NCI-H1694 (cell line): ENCODE results near the gene NCBP1.
A peak's percentile ranks its signal among the peaks of the same experiment; 100 is the strongest.
"Not testable (repeated sequence)": the region's sequence is repeated elsewhere in the genome, so short reads cannot be mapped to it uniquely, and the experiment has no call there.

Experiments
- DNase-seq: peaks from one replicate; lab custom pipeline; 2025; lab: John Stamatoyannopoulos, UW

The NCBP1 gene

GRCh38 chr9:97675655-97676054, 42.0 kb downstream of the NCBP1 start:
- DNase-seq, result no peak

GRCh38 chr9:97682242-97682641, 48.6 kb downstream of the NCBP1 start:
- DNase-seq, result no peak

GRCh38 chr9:97688654-97689053, 55.0 kb downstream of the NCBP1 start:
- DNase-seq, result no peak

- no peak for DNase-seq
Measured at GRCh38 chr9:97689401-97690180, 56.0 kb downstream of the NCBP1 start.

- DNase-seq, result no peak
Measured at GRCh38 chr9:97694769-97695168, 61.1 kb downstream of the NCBP1 start.

- no peak for DNase-seq
Measured at GRCh38 chr9:97695390-97695789, 61.8 kb downstream of the NCBP1 start.

GRCh38 chr9:97695995-97696802, 62.6 kb downstream of the NCBP1 start:
- no peak for DNase-seq

- DNase-seq, result peak; percentile 80
Measured at GRCh38 chr9:97696803-97697601, 63.4 kb downstream of the NCBP1 start, which contains the start of gene XPA. Gene XPA, minus strand, starts transcription at chr9:97697340. Its CDS starts 48 bp downstream, at chr9:97697292.

- DNase-seq, result no peak
Measured at GRCh38 chr9:97697837-97698236, 64.2 kb downstream of the NCBP1 start.

- no peak for DNase-seq
Measured at GRCh38 chr9:97698865-97699264, 65.2 kb downstream of the NCBP1 start.

- not testable (repeated sequence) for DNase-seq
Measured at GRCh38 chr9:97699281-97699680, 65.7 kb downstream of the NCBP1 start.

GRCh38 chr9:97699824-97700223, 66.2 kb downstream of the NCBP1 start:
- not testable (repeated sequence) for DNase-seq

GRCh38 chr9:97703437-97704344, 70.1 kb downstream of the NCBP1 start:
- no peak for DNase-seq

- no peak for DNase-seq
Measured at GRCh38 chr9:97704345-97704677, 70.7 kb downstream of the NCBP1 start.

- no peak for DNase-seq
Measured at GRCh38 chr9:97704851-97705250, 71.2 kb downstream of the NCBP1 start.

- DNase-seq, result no peak
Measured at GRCh38 chr9:97705354-97705950, 71.8 kb downstream of the NCBP1 start.

- DNase-seq, result no peak
Measured at GRCh38 chr9:97706246-97706645, 72.6 kb downstream of the NCBP1 start.

- peak; percentile 46 for DNase-seq
Measured at GRCh38 chr9:97710356-97711222, 77.0 kb downstream of the NCBP1 start.

GRCh38 chr9:97711223-97711626, 77.6 kb downstream of the NCBP1 start:
- DNase-seq, result no peak

- no peak for DNase-seq
Measured at GRCh38 chr9:97714435-97714834, 80.8 kb downstream of the NCBP1 start.
